ENCODE results near the gene ASTN2.

Gene ASTN2

GRCh38 chr9:116796669-116797068, 618.2 kb downstream of the ASTN2 start:
- H3K4me2 ChIP-seq (ENCODE audit: insufficient read depth, low read length, poor library complexity, severe bottlenecking), result no peak overlapping the region
- H2AK5ac ChIP-seq (ENCODE audit: low read depth, low read length), result no peak overlapping the region
- H3K14ac ChIP-seq (ENCODE audit: low read length), result no peak overlapping the region
- H3K27ac ChIP-seq (replicated peaks; ENCODE audit: low read length), result no peak overlapping the region
- H2BK120ac ChIP-seq (ENCODE audit: low read depth, low read length), result no peak overlapping the region
- no peak overlapping the region for H2BK12ac ChIP-seq (ENCODE audit: low read length)
- H3K4me1 ChIP-seq (ENCODE audit: control insufficient read depth in 2 of 2, insufficient read depth in 1 of 2, low read depth in 1 of 2, low read length in 2 of 2), result peaks cover 0 to 15% of the 10 kb centered on the region in 2 donors
- H3K36me3 ChIP-seq (replicated peaks in 1 of 2; ENCODE audit: control insufficient read depth in 2 of 2, insufficient read depth in 2 of 2, low read length in 2 of 2), result no peaks in the 10 kb centered on the region
- no peak overlapping the region for H3K4ac ChIP-seq (ENCODE audit: low read length)
- H4K8ac ChIP-seq (ENCODE audit: low read depth, low read length), result no peak overlapping the region
- no peak overlapping the region for H4K91ac ChIP-seq (ENCODE audit: low read depth, low read length, poor library complexity)
- H3K23ac ChIP-seq (ENCODE audit: low read depth, low read length, poor library complexity), result no peak overlapping the region
- no peaks in the 10 kb centered on the region for H3K79me1 ChIP-seq (ENCODE audit: low read depth, low read length)
- no peak for DNase-seq (ENCODE audit: low spot score)
- no peak overlapping the region for H2BK15ac ChIP-seq (ENCODE audit: low read length)
- H2AFZ ChIP-seq (ENCODE audit: low read length), result no peak overlapping the region
- no peak overlapping the region for H2BK5ac ChIP-seq (ENCODE audit: low read length)
- no peak overlapping the region for H3K9ac ChIP-seq (ENCODE audit: low read depth, low read length, poor library complexity)
- H3K18ac ChIP-seq (ENCODE audit: low read length), result no peak overlapping the region
- no peak overlapping the region for H3K4me3 ChIP-seq (ENCODE audit: low read length in 2 of 2)
- no CpG with 5 or more reads among the region's 1 CpG for WGBS, 2 donors (ENCODE audit: extremely low coverage in 2 of 2, insufficient read length in 2 of 2, insufficient replicate concordance in 1 of 2)
- H3K27me3 ChIP-seq (ENCODE audit: control insufficient read depth in 3 of 3, insufficient read depth in 3 of 3, low read depth in 1 of 3, low read length in 3 of 3), result no peaks in the 10 kb centered on the region
- no peaks in the 10 kb centered on the region for H3K9me3 ChIP-seq (replicated peaks in 1 of 2; ENCODE audit: control insufficient read depth in 2 of 2, insufficient read depth in 1 of 2, low read depth in 1 of 2, low read length in 2 of 2)

DNA sequence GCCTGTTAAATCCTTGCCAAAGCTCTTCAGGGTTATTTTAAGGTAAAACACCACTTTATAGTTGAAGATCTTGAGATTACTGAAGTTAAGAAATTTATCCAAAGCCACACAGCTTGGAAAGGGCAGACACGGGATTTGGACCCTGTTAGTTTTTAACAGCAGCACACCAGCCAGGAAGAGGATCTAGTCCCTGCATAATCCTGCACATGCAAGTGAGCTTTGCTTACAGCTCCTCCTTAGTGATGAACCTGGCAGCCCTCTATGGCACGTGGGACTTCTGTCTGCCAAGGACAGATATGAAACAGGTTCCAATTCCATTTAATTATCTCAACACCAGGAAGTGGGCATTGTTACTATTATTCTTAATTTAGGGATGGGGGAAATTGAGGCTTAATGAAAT, 619.0 kb downstream of the ASTN2 start:
- no peak overlapping the region for H3K14ac ChIP-seq (ENCODE audit: low read length)
- H2AFZ ChIP-seq (ENCODE audit: low read length), result no peak overlapping the region
- no peak overlapping the region for H3K27ac ChIP-seq (replicated peaks; ENCODE audit: low read length)
- no peak overlapping the region for H3K9ac ChIP-seq (ENCODE audit: low read depth, low read length, poor library complexity)
- H3K23ac ChIP-seq (ENCODE audit: low read depth, low read length, poor library complexity), result no peak overlapping the region
- H2BK120ac ChIP-seq (ENCODE audit: low read depth, low read length), result no peak overlapping the region
- H4K8ac ChIP-seq (ENCODE audit: low read depth, low read length), result no peak overlapping the region
- H2BK15ac ChIP-seq (ENCODE audit: low read length), result no peak overlapping the region
- no peaks in the 10 kb centered on the region for H3K9me3 ChIP-seq (replicated peaks in 1 of 2; ENCODE audit: control insufficient read depth in 2 of 2, insufficient read depth in 1 of 2, low read depth in 1 of 2, low read length in 2 of 2)
- H3K4ac ChIP-seq (ENCODE audit: low read length), result no peak overlapping the region
- H3K4me2 ChIP-seq (ENCODE audit: insufficient read depth, low read length, poor library complexity, severe bottlenecking), result no peak overlapping the region
- no peak overlapping the region for H2BK12ac ChIP-seq (ENCODE audit: low read length)
- DNase-seq (ENCODE audit: low spot score), result no peak
- no peaks in the 10 kb centered on the region for H3K79me1 ChIP-seq (ENCODE audit: low read depth, low read length)
- H2BK5ac ChIP-seq (ENCODE audit: low read length), result no peak overlapping the region
- H3K4me1 ChIP-seq (ENCODE audit: control insufficient read depth in 2 of 2, insufficient read depth in 1 of 2, low read depth in 1 of 2, low read length in 2 of 2), result peaks cover 0 to 12% of the 10 kb centered on the region in 2 donors
- no peak overlapping the region for H4K91ac ChIP-seq (ENCODE audit: low read depth, low read length, poor library complexity)
- H3K27me3 ChIP-seq (ENCODE audit: control insufficient read depth in 3 of 3, insufficient read depth in 3 of 3, low read depth in 1 of 3, low read length in 3 of 3), result no peaks in the 10 kb centered on the region
- H3K36me3 ChIP-seq (replicated peaks in 1 of 2; ENCODE audit: control insufficient read depth in 2 of 2, insufficient read depth in 2 of 2, low read length in 2 of 2), result no peaks in the 10 kb centered on the region
- no peak overlapping the region for H2AK5ac ChIP-seq (ENCODE audit: low read depth, low read length)
- H3K18ac ChIP-seq (ENCODE audit: low read length), result no peak overlapping the region
- no CpG with 5 or more reads among the region's 2 CpGs for WGBS, 2 donors (ENCODE audit: extremely low coverage in 2 of 2, insufficient read length in 2 of 2, insufficient replicate concordance in 1 of 2)
- H3K4me3 ChIP-seq (ENCODE audit: low read length in 2 of 2), result no peak overlapping the region

GRCh38 chr9:116792271-116792670, 622.6 kb downstream of the ASTN2 start:
- H2AK5ac ChIP-seq (ENCODE audit: low read depth, low read length), result no peak overlapping the region
- H3K9ac ChIP-seq (ENCODE audit: low read depth, low read length, poor library complexity), result no peak overlapping the region
- no peak overlapping the region for H4K8ac ChIP-seq (ENCODE audit: low read depth, low read length)
- no peak overlapping the region for H2BK12ac ChIP-seq (ENCODE audit: low read length)
- no peak overlapping the region for H2BK120ac ChIP-seq (ENCODE audit: low read depth, low read length)
- H3K14ac ChIP-seq (ENCODE audit: low read length), result no peak overlapping the region
- no peak overlapping the region for H4K91ac ChIP-seq (ENCODE audit: low read depth, low read length, poor library complexity)
- no peak overlapping the region for H3K18ac ChIP-seq (ENCODE audit: low read length)
- no peak overlapping the region for H2BK5ac ChIP-seq (ENCODE audit: low read length)
- no peaks in the 10 kb centered on the region for H3K9me3 ChIP-seq (replicated peaks in 1 of 2; ENCODE audit: control insufficient read depth in 2 of 2, insufficient read depth in 1 of 2, low read depth in 1 of 2, low read length in 2 of 2)
- no peak overlapping the region for H3K4me2 ChIP-seq (ENCODE audit: insufficient read depth, low read length, poor library complexity, severe bottlenecking)
- WGBS, 2 donors (ENCODE audit: extremely low coverage in 2 of 2, insufficient read length in 2 of 2, insufficient replicate concordance in 1 of 2), result no CpG with 5 or more reads among the region's 6 CpGs
- H2AFZ ChIP-seq (ENCODE audit: low read length), result no peak overlapping the region
- no peak overlapping the region for H3K4ac ChIP-seq (ENCODE audit: low read length)
- peaks cover 0 to 3% (median 0%) of the 10 kb centered on the region in 3 experiments for H3K27me3 ChIP-seq (ENCODE audit: control insufficient read depth in 3 of 3, insufficient read depth in 3 of 3, low read depth in 1 of 3, low read length in 3 of 3)
- peak; percentile 30 for DNase-seq (ENCODE audit: low spot score)
- H3K27ac ChIP-seq (replicated peaks; ENCODE audit: low read length), result no peak overlapping the region
- H3K4me3 ChIP-seq (ENCODE audit: low read length in 2 of 2), result no peak overlapping the region
- H3K79me1 ChIP-seq (ENCODE audit: low read depth, low read length), result no peaks in the 10 kb centered on the region
- H3K36me3 ChIP-seq (replicated peaks in 1 of 2; ENCODE audit: control insufficient read depth in 2 of 2, insufficient read depth in 2 of 2, low read length in 2 of 2), result peaks cover 0 to 2% of the 10 kb centered on the region in 2 donors
- H2BK15ac ChIP-seq (ENCODE audit: low read length), result no peak overlapping the region
- H3K23ac ChIP-seq (ENCODE audit: low read depth, low read length, poor library complexity), result no peak overlapping the region
- peaks cover 3 to 5% of the 10 kb centered on the region in 2 donors for H3K4me1 ChIP-seq (ENCODE audit: control insufficient read depth in 2 of 2, insufficient read depth in 1 of 2, low read depth in 1 of 2, low read length in 2 of 2)

DNA sequence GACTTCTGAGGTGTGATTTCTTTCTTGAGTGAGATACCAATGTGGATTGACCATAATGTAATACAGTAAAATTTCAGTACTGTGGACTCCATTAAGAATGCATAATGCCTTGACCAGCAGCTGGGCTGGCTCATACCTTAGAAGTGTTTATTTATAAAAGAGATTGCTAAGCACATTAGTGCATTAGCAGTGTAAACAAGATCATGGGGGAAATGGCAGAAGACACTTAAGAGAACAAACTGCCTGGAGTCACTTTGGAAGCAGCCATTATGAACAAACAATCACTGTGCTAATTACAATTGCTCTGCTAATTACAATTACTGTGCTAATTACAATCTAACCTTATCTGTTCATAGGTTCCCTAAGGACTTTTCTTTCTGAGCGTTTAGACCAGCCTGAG, 623.5 kb downstream of the ASTN2 start:
- Histone ChIP-seq H3K9me3 (replicated peaks in 1 of 2; ENCODE audit: control insufficient read depth in 2 of 2, insufficient read depth in 1 of 2, low read depth in 1 of 2, low read length in 2 of 2) (no peaks in the 10 kb centered on the region), H3K4me3 (ENCODE audit: low read length in 2 of 2) (no peak overlapping the region), H2AK5ac (ENCODE audit: low read depth, low read length) (no peak overlapping the region), H2BK12ac (ENCODE audit: low read length) (no peak overlapping the region), H4K91ac (ENCODE audit: low read depth, low read length, poor library complexity) (no peak overlapping the region), H3K4ac (ENCODE audit: low read length) (no peak overlapping the region), H4K8ac (ENCODE audit: low read depth, low read length) (no peak overlapping the region), H3K4me1 (ENCODE audit: control insufficient read depth in 2 of 2, insufficient read depth in 1 of 2, low read depth in 1 of 2, low read length in 2 of 2) (peaks cover 3 to 5% of the 10 kb centered on the region in 2 donors), H2BK120ac (ENCODE audit: low read depth, low read length) (no peak overlapping the region), H2AFZ (ENCODE audit: low read length) (no peak overlapping the region), H3K27me3 (ENCODE audit: control insufficient read depth in 3 of 3, insufficient read depth in 3 of 3, low read depth in 1 of 3, low read length in 3 of 3) (peaks cover 0 to 3% (median 0%) of the 10 kb centered on the region in 3 experiments), H3K36me3 (replicated peaks in 1 of 2; ENCODE audit: control insufficient read depth in 2 of 2, insufficient read depth in 2 of 2, low read length in 2 of 2) (peaks cover 0 to 2% of the 10 kb centered on the region in 2 donors), H3K9ac (ENCODE audit: low read depth, low read length, poor library complexity) (no peak overlapping the region), H2BK15ac (ENCODE audit: low read length) (no peak overlapping the region), H3K27ac (replicated peaks; ENCODE audit: low read length) (no peak overlapping the region), H3K23ac (ENCODE audit: low read depth, low read length, poor library complexity) (no peak overlapping the region), H3K79me1 (ENCODE audit: low read depth, low read length) (no peaks in the 10 kb centered on the region), H2BK5ac (ENCODE audit: low read length) (no peak overlapping the region), H3K18ac (ENCODE audit: low read length) (no peak overlapping the region), H3K4me2 (ENCODE audit: insufficient read depth, low read length, poor library complexity, severe bottlenecking) (no peak overlapping the region), H3K14ac (ENCODE audit: low read length) (no peak overlapping the region)
- DNase-seq (ENCODE audit: low spot score), result no peak
- WGBS, 2 donors (ENCODE audit: extremely low coverage in 2 of 2, insufficient read length in 2 of 2, insufficient replicate concordance in 1 of 2), result no CpG with 5 or more reads among the region's 1 CpG
